Neural crest cell (in vitro differentiated cells): Measurements from ENCODE around the gene TBC1D2. TPM values are rescaled to one million over a fixed set of nuclear protein-coding genes. Genes with fewer than 3 reads are reported as not detected.

Source experiments
- DNase-seq: peaks from one replicate; pipeline ENCODE4 v3.0.0; 2021; ENCODE audit warnings: low read depth, mixed read lengths, low spot score
- H3K27ac Mint-ChIP-seq: one replicate; pipeline ENCODE4 v1.8.0; 2021; ENCODE audit warnings: mild to moderate bottlenecking, mixed read lengths; ENCODE audit not compliant: unreplicated experiment
- H3K27me3 Mint-ChIP-seq: 2 replicates; pipeline ENCODE4 v1.8.0; 2021; ENCODE audit warnings: low read depth, mild to moderate bottlenecking, mixed read lengths
- H3K36me3 Mint-ChIP-seq: 2 replicates; pipeline ENCODE4 v1.8.0; 2021; ENCODE audit warnings: low read depth, mild to moderate bottlenecking, mixed read lengths
- H3K4me1 Mint-ChIP-seq: 2 replicates; pipeline ENCODE4 v1.8.0; 2021; ENCODE audit warnings: mixed read lengths
- H3K4me3 Mint-ChIP-seq: one replicate; pipeline ENCODE4 v1.8.0; 2021; ENCODE audit warnings: mild to moderate bottlenecking, mixed read lengths
- H3K9me3 Mint-ChIP-seq: 2 replicates; pipeline ENCODE4 v1.8.0; 2021; ENCODE audit warnings: mixed read lengths
- CTCF ChIP-seq: fragments of 200-600 bp; sonication (generic); conservative IDR thresholded peaks from 2 replicates; pipeline ENCODE4 v1.5.0; 2021; ENCODE audit warnings: antibody characterized with exemption, mild to moderate bottlenecking
- total RNA-seq: library from RNA; stranded (reverse); gene quantifications from 2 replicates; pipeline ENCODE4 v1.2.1, GENCODE V29; 2021

TBC1D2 gene
- total RNA-seq, 1 donor from 2014 or later = 2.4 TPM

GRCh38 chr9:98230304-98230703 is 25.1 kb downstream of the TBC1D2 start:
- no peaks in the 10 kb centered on the region for H3K27me3 Mint-ChIP-seq
- DNase-seq = no peak
- no peaks in the 10 kb centered on the region for H3K36me3 Mint-ChIP-seq
- H3K4me3 Mint-ChIP-seq = no peak overlapping the region
- H3K4me1 Mint-ChIP-seq = peaks cover 17% of the 10 kb centered on the region
- no peak overlapping the region for H3K27ac Mint-ChIP-seq
- H3K9me3 Mint-ChIP-seq = no peaks in the 10 kb centered on the region
- TF ChIP-seq CTCF = no peak

- Mint-ChIP-seq H3K4me1 (peaks cover 17% of the 10 kb centered on the region), H3K4me3 (no peak overlapping the region), H3K27ac (no peak overlapping the region), H3K27me3 (no peaks in the 10 kb centered on the region), H3K36me3 (no peaks in the 10 kb centered on the region), H3K9me3 (no peaks in the 10 kb centered on the region)
- no peak for TF ChIP-seq CTCF
- no peak for DNase-seq
Observed at GRCh38 chr9:98229620-98230019, 25.8 kb downstream of the TBC1D2 start.

- Mint-ChIP-seq H3K36me3 (no peaks in the 10 kb centered on the region), H3K4me1 (peaks cover 17% of the 10 kb centered on the region), H3K27me3 (no peaks in the 10 kb centered on the region), H3K9me3 (no peaks in the 10 kb centered on the region), H3K27ac (no peak overlapping the region), H3K4me3 (no peak overlapping the region)
- DNase-seq = no peak
- no peak for TF ChIP-seq CTCF
Observed at GRCh38 chr9:98229090-98229395, 26.4 kb downstream of the TBC1D2 start.

GRCh38 chr9:98228392-98229089 is 26.9 kb downstream of the TBC1D2 start:
- no peak overlapping the region for H3K27ac Mint-ChIP-seq
- H3K4me3 Mint-ChIP-seq = no peak overlapping the region

GRCh38 chr9:98227883-98228282 is 27.6 kb downstream of the TBC1D2 start:
- Mint-ChIP-seq H3K36me3 (no peaks in the 10 kb centered on the region), H3K4me1 (peaks cover 17% of the 10 kb centered on the region), H3K4me3 (no peak overlapping the region), H3K27me3 (no peaks in the 10 kb centered on the region), H3K9me3 (no peaks in the 10 kb centered on the region), H3K27ac (no peak overlapping the region)
- DNase-seq = no peak
- no peak for TF ChIP-seq CTCF

More at GRCh38 chr9:98228392-98229089, 26.9 kb downstream of the TBC1D2 start:
- Mint-ChIP-seq H3K36me3 (no peaks in the 10 kb centered on the region), H3K27me3 (no peaks in the 10 kb centered on the region), H3K9me3 (no peaks in the 10 kb centered on the region), H3K4me1 (peaks cover 17% of the 10 kb centered on the region)
- no peak for TF ChIP-seq CTCF
- no peak for DNase-seq
